Body of pancreas (tissue), 4 donors: Measurements from ENCODE around the gene RHOT2. TPM values are rescaled to one million over a fixed set of nuclear protein-coding genes. Genes with fewer than 3 reads are reported as not detected.
A peak's percentile ranks its signal among the peaks of the same experiment; 100 is the strongest.

Experiments
- ATAC-seq: fragments of 150-250 bp; one replicate; pipeline ENCODE4 v1.9.1; 2016
- DNase-seq, 4 donors: peaks; one replicate each; pipeline ENCODE4 v3.0.0-alpha.2; 2019
- H3K27ac ChIP-seq, 4 donors: fragments of 200-600 bp; sonication (generic); 1 replicate in 3 of 4; 2 replicates in 1 of 4; pipeline versions ENCODE4 v1.5.1 to v1.6.1; 2016 to 2019; ENCODE audit warnings: mild to moderate bottlenecking in 1 of 4, mixed read lengths in 1 of 4, moderate library complexity in 1 of 4
- H3K27me3 ChIP-seq, 2 donors: fragments of 200-600 bp; sonication (generic); one replicate each; pipeline ENCODE4 v1.6.0; 2016; ENCODE audit warnings: mild to moderate bottlenecking in 1 of 2
- H3K36me3 ChIP-seq, 2 donors: fragments of 200-600 bp; sonication (generic); replicated peaks in 1 of 2; 2 replicates each; pipeline ENCODE4 v1.5.1; 2016; ENCODE audit warnings: low read depth in 2 of 2; ENCODE audit not compliant: insufficient read depth in 1 of 2
- H3K4me1 ChIP-seq: fragments of 200-600 bp; sonication (generic); one replicate; pipeline ENCODE4 v1.6.0; 2016
- H3K4me3 ChIP-seq, 2 donors: fragments of 200-600 bp; sonication (generic); 1 replicate in 1 of 2; 2 replicates in 1 of 2; pipeline ENCODE4 v1.5.1; 2016 to 2019
- H3K9me3 ChIP-seq, 3 donors: fragments of 200-600 bp; sonication (generic); 1 replicate in 2 of 3; 2 replicates in 1 of 3; pipeline ENCODE4 v1.5.1; 2016
- POLR2A ChIP-seq, 3 donors: fragments of 450-650 bp; IDR thresholded peaks; one replicate each; pipeline ENCODE4 v1.6.1; 2016; ENCODE audit warnings: antibody characterized with exemption in 3 of 3, mild to moderate bottlenecking in 2 of 3
- WGBS, 2 donors: methylation state at CpG; one replicate each; pipeline ENCODE4 v1.1.5; 2017; 5-methylcytosine and 5-hydroxymethylcytosine counted together
- intact Hi-C: fragments of 100-400 bp; cut with DNase I; formaldehyde crosslinking; loops from one replicate; pipeline ENCODE4 v1.15.1; 2023
- total RNA-seq, 2 donors: library from RNA; depleted of rRNA; stranded (reverse); fragments of >200 nt; gene quantifications; one replicate each; pipeline ENCODE4 v1.1.0, GENCODE V29; 2016
- TF ChIP-seq, protein P1 (sequence below), 7 experiments: fragments of 450-650 bp in 4 of 7; fragments of 200-600 bp in 3 of 7; sonication (generic) in 3 of 7; IDR thresholded peaks; one replicate each; pipeline ENCODE4 v1.5.1; 2016 to 2019; ENCODE audit warnings: antibody characterized with exemption in 7 of 7

The RHOT2 gene
- total RNA-seq, 2 donors from 2014 or later = 65.6 to 89.0 TPM

DNA sequence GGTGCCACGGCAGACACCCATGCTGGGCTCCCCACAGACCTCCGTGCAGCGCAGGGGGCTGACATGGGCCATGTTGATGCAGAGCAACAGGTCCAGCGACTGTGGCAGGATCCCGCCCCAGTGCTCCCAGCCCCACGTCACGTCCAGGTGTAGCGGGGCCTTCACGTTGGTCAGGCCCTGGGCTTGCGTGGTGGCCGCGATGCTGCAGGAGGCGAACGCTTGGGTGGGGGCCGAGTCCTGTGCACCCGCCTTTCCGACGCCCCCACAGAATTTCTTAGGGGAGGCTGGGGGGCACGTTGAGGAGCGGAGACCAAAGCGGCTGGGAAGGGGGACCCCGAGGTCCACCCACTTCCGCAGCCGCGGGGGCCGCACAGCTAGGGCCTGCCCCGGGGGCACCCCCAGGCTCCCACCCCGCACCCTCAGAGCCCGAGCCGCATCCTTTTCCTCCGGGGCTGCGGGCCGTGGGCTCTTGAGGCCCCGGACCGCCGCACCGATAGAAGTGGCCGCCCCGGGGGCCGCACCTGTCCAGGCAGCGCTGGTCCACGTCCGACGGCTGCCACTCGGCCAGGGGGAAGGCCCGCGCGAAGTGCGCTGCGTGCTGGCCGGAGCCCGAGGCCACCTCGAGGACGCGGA, 32.2 kb upstream of the RHOT2 start:
- Histone ChIP-seq H3K27ac (peak overlapping the region; percentile 90 to 96 (median 94)), H3K4me1 (peaks cover 38% of the 10 kb centered on the region), H3K4me3 (peak overlapping the region; percentile 36 to 50), H3K36me3 (no peaks in the 10 kb centered on the region), H3K27me3 (no peaks in the 10 kb centered on the region), H3K9me3 (no peaks in the 10 kb centered on the region)
- peak in 1 of 4 donors; percentile 44 for DNase-seq
- 0 to 4% methylated on average over 6 to 46 of the region's 55 CpGs for WGBS, 2 donors
- intact Hi-C loops = no loop called here
- no peak for ATAC-seq
- no peak for TF ChIP-seq POLR2A (IDR thresholded peaks at IDR 0.05)
- TF ChIP-seq, protein P1, sequence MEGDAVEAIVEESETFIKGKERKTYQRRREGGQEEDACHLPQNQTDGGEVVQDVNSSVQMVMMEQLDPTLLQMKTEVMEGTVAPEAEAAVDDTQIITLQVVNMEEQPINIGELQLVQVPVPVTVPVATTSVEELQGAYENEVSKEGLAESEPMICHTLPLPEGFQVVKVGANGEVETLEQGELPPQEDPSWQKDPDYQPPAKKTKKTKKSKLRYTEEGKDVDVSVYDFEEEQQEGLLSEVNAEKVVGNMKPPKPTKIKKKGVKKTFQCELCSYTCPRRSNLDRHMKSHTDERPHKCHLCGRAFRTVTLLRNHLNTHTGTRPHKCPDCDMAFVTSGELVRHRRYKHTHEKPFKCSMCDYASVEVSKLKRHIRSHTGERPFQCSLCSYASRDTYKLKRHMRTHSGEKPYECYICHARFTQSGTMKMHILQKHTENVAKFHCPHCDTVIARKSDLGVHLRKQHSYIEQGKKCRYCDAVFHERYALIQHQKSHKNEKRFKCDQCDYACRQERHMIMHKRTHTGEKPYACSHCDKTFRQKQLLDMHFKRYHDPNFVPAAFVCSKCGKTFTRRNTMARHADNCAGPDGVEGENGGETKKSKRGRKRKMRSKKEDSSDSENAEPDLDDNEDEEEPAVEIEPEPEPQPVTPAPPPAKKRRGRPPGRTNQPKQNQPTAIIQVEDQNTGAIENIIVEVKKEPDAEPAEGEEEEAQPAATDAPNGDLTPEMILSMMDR (IDR thresholded peaks at IDR 0.05) = no peak

DNA sequence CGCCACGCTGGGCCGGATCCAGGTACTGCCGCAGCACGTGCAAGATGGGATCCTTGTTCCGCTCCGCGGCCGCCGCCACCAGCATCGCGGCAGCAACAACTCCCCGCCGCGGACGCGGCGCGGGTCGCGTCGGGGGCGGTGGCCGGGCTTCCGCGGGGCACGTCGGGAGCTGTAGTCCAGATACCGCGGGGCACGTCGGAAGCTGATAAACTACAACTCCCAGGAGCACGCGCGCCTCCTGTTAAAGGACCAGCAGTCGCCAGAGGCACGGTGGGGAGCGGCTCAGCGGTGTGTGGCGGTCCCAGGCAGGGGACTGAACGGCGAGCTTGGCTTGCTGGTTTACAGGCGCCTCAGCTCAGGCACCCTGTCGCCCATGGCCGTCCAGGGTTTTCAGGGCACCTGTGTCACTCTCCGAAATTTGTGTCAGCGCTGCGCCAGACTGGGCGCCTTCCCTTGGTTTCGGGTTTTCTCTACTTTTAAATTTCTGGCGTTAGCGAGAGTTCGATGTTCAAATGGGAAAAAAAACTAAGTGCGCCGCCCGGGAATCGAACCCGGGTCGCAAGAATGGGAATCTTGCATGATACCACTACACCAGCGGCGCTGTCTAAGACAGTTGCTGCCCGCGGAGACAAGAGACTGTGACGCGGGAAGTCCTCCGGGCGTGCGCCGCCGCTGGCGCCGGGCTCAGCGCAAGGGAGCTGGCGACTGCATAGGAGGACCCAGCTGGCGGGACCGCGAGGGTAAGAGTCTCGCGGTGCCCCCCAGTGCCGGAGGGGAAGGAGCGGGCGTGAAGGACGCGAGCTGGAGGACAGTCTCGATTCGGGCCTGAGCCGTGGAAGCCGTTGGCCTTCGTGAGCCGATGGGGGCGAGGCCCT, 31.5 kb upstream of the RHOT2 start, which contains the start of gene METTL26:
METTL26 (minus strand) TSS at position 100 of the 875 bp plus-strand sequence; CDS start at position 85, 15 bp downstream.
- H3K27me3 ChIP-seq = no peaks in the 10 kb centered on the region
- H3K9me3 ChIP-seq = no peaks in the 10 kb centered on the region
- H3K4me3 ChIP-seq = peak within 1 kb of the TSS; percentile 36 to 50
- 1% methylated on average over 18 to 90 of the region's 91 CpGs for WGBS, 2 donors
- TF ChIP-seq POLR2A (IDR thresholded peaks at IDR 0.05) = peak; percentile 45 to 61 (median 48)
- TF ChIP-seq, protein P1 (IDR thresholded peaks at IDR 0.05) = peak in 3 of 7 experiments; percentile 10 to 22 (median 11)
- no peaks in the 10 kb centered on the region for H3K36me3 ChIP-seq
- peak; percentile 96 to 98 (median 98) for DNase-seq
- peaks cover 36% of the 10 kb centered on the region for H3K4me1 ChIP-seq
- H3K27ac ChIP-seq = peak within 1 kb of the TSS; percentile 90 to 96 (median 94)
- intact Hi-C loops = no loop called here
- peak; percentile 88 for ATAC-seq

DNA sequence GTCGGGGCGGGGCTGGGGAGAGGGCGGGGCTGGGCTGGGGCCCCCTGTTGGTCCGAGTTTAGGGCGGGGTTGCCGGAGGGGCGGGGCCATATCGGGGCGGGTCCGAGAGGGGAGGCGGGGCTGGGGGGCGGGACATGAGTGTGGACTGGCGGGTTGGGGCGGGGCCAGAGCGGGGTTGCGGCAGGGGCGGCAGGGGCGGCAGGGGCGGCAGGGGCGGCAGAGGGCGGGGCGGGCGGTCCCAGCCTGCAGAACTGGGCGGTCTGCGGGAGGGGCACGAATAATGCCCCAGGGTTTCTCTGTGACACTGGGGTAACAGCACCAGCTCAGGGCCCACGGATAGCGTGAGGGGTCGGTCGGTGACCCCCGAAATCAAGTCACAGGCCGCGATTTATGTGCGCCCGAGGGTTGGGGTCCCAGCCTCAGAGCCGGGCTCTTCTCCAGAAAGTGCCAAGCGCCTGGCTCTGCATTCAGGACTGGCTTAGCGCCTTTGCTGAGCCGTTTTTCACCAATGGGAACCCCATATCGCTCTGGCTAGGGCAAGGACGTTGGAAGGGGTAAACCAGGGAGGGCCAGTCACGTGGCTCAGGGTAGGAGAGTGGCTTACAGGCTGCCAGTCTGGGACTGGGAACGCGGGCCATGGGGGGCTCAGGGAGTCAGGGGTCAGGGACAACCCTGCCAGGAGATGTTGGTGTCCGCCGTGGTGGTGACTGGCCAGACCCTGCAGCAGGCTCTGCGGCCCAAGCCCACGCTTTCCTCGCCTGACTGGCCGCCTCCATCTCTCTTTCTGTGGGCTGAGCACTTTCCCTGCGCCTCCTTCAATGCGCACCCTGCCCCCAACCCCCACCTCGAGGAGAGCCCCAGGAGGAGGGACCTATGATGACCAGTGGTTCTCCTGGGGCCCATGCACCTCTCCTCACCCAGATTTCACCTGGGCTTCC, 30.6 kb upstream of the RHOT2 start:
- Histone ChIP-seq H3K9me3 (no peaks in the 10 kb centered on the region), H3K27ac (peak overlapping the region; percentile 90 to 96 (median 94)), H3K27me3 (no peaks in the 10 kb centered on the region), H3K4me1 (peaks cover 41% of the 10 kb centered on the region), H3K4me3 (peak overlapping the region; percentile 36 to 37), H3K36me3 (no peaks in the 10 kb centered on the region)
- 29 to 77% methylated on average over 10 to 27 of the region's 53 CpGs for WGBS, 2 donors
- ATAC-seq (peak; percentile 78), DNase-seq (peak; percentile 90 to 94 (median 92))
- intact Hi-C loops = no loop called here
- no peak for TF ChIP-seq POLR2A (IDR thresholded peaks at IDR 0.05)
- TF ChIP-seq, protein P1 (IDR thresholded peaks at IDR 0.05) = no peak

DNA sequence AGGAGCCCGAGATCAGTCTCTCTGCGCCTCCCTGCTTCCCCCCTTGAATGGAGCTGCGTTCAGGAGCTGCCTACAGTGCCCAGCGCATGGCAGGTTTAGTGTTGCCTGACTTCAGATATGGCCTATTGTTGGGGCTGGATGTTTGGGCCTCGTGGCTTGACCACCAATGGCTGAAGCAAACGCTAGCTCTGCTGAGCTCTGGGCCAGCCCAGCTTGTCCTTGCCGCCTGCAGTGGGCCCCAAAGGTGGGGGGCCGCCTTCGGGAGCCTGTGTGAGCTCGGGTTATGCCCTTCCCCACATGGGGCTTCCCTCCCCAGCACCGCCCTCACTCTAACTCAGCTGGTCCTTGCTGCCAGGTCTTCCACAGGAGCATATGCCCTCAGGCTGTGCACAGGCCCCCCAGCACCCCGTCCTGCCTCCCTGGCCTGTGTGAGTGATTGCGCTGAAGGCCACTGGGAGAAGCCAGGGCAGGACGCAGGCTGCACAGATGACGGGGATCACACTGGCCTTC, 29.8 kb upstream of the RHOT2 start:
- WGBS, 2 donors = 74 to 82% methylated on average over 6 to 12 of the region's 15 CpGs
- no peak for ATAC-seq

More for the DNA sequence above, 29.8 kb upstream of the RHOT2 start:
- no peaks in the 10 kb centered on the region for H3K36me3 ChIP-seq
- peak in 3 of 4 donors; percentile 41 to 67 (median 56) for DNase-seq
- no peak for TF ChIP-seq POLR2A (IDR thresholded peaks at IDR 0.05)
- TF ChIP-seq, protein P1 (IDR thresholded peaks at IDR 0.05) = no peak
- no peaks in the 10 kb centered on the region for H3K27me3 ChIP-seq
- H3K9me3 ChIP-seq = no peaks in the 10 kb centered on the region
- H3K27ac ChIP-seq = peak overlapping the region; percentile 90 to 96 (median 94)
- no peak overlapping the region for H3K4me3 ChIP-seq
- intact Hi-C loops = no loop called here
- peaks cover 48% of the 10 kb centered on the region for H3K4me1 ChIP-seq
